MM.1S (cell line): ENCODE measurements around the gene SEMA3D.

Experiments used
- DNase-seq: peaks from one replicate; pipeline ENCODE4 v3.0.0-alpha.2; 2015
- H2AFZ ChIP-seq: fragments of 300-600 bp; sonication (generic); 2 replicates; pipeline ENCODE4 v1.6.0; 2016; ENCODE audit warnings: antibody characterized with exemption, low read length
- H3F3A ChIP-seq: fragments of 300-600 bp; sonication (generic); 2 replicates; pipeline ENCODE4 v1.6.1; 2016; ENCODE audit warnings: mild to moderate bottlenecking, antibody characterized with exemption, low read length, moderate library complexity, mixed read lengths; ENCODE audit not compliant: insufficient read depth
- H3K27ac ChIP-seq: fragments of 300-600 bp; sonication (generic); 2 replicates; pipeline ENCODE4 v1.5.1; 2016; ENCODE audit warnings: mild to moderate bottlenecking, low read length
- H3K27me3 ChIP-seq: fragments of 300-600 bp; sonication (generic); replicated peaks from 2 replicates; pipeline ENCODE4 v1.6.0; 2016; ENCODE audit warnings: low read length; ENCODE audit not compliant: insufficient read depth
- H3K36me3 ChIP-seq: fragments of 300-600 bp; sonication (generic); replicated peaks from 2 replicates; pipeline ENCODE4 v1.6.1; 2016; ENCODE audit warnings: mild to moderate bottlenecking, low read length, mixed read lengths; ENCODE audit not compliant: insufficient read depth
- H3K4me1 ChIP-seq: fragments of 300-600 bp; sonication (generic); 2 replicates; pipeline ENCODE4 v1.6.1; 2016; ENCODE audit warnings: low read length, mixed read lengths
- H3K4me2 ChIP-seq: fragments of 300-600 bp; sonication (generic); 2 replicates; pipeline ENCODE4 v1.6.0; 2016; ENCODE audit warnings: low read depth, low read length
- H3K4me3 ChIP-seq: fragments of 300-600 bp; sonication (generic); 2 replicates; pipeline ENCODE4 v1.5.1; 2016; ENCODE audit warnings: low read length, mixed read lengths
- H3K79me2 ChIP-seq: fragments of 300-600 bp; sonication (generic); 2 replicates; pipeline ENCODE4 v1.6.1; 2016; ENCODE audit warnings: mixed run types, low read length, mixed read lengths
- H3K9ac ChIP-seq: fragments of 300-600 bp; sonication (generic); 2 replicates; pipeline ENCODE4 v1.6.1; 2016; ENCODE audit warnings: low read length, mixed read lengths
- H3K9me2 ChIP-seq: fragments of 300-600 bp; sonication (generic); replicated peaks from 2 replicates; pipeline ENCODE4 v1.6.1; 2016; ENCODE audit warnings: mild to moderate bottlenecking, low read length, mixed read lengths; ENCODE audit not compliant: insufficient read depth
- H3K9me3 ChIP-seq: fragments of 300-600 bp; sonication (generic); replicated peaks from 2 replicates; pipeline ENCODE4 v1.6.1; 2016; ENCODE audit warnings: mild to moderate bottlenecking, low read length, mixed read lengths; ENCODE audit not compliant: insufficient read depth
- H4K20me1 ChIP-seq: fragments of 300-600 bp; sonication (generic); 2 replicates; pipeline ENCODE4 v1.6.1; 2016; ENCODE audit warnings: mild to moderate bottlenecking, low read length, moderate library complexity, mixed read lengths; ENCODE audit not compliant: insufficient read depth
- EZH2 ChIP-seq: fragments of 300-600 bp; sonication (generic); optimal IDR thresholded peaks from 2 replicates; pipeline ENCODE3; 2017; ENCODE audit warnings: low read depth, mild to moderate bottlenecking, antibody characterized with exemption, low read length, mixed read lengths
- EZH2phosphoT487 ChIP-seq: fragments of 300-600 bp; sonication (generic); IDR thresholded peaks from 2 replicates; pipeline ENCODE4 v1.6.1; 2018; ENCODE audit warnings: antibody characterized with exemption, low read length
- TF ChIP-seq, protein P1 (sequence below): fragments of 300-600 bp; sonication (generic); IDR thresholded peaks from 2 replicates; pipeline ENCODE4 v1.5.1; 2016; ENCODE audit warnings: antibody characterized with exemption, low read length, mixed read lengths

The SEMA3D gene

GRCh38 chr7:84949501-84949900, 237.4 kb downstream of the SEMA3D start:
- no peaks in the 10 kb centered on the region for H3K9me3 ChIP-seq
- no peak overlapping the region for H3K4me2 ChIP-seq
- DNase-seq: no peak
- H3K9me2 ChIP-seq: no peaks in the 10 kb centered on the region
- H3K36me3 ChIP-seq: no peaks in the 10 kb centered on the region
- no peaks in the 10 kb centered on the region for H3K4me1 ChIP-seq
- no peak overlapping the region for H3K9ac ChIP-seq
- H3F3A ChIP-seq: no peaks in the 10 kb centered on the region
- no peak overlapping the region for H3K4me3 ChIP-seq
- no peak overlapping the region for H2AFZ ChIP-seq
- H3K27me3 ChIP-seq: no peaks in the 10 kb centered on the region
- no peaks in the 10 kb centered on the region for H3K79me2 ChIP-seq
- TF ChIP-seq EZH2phosphoT487 (no peak), EZH2 (no peak)
- TF ChIP-seq, protein P1, sequence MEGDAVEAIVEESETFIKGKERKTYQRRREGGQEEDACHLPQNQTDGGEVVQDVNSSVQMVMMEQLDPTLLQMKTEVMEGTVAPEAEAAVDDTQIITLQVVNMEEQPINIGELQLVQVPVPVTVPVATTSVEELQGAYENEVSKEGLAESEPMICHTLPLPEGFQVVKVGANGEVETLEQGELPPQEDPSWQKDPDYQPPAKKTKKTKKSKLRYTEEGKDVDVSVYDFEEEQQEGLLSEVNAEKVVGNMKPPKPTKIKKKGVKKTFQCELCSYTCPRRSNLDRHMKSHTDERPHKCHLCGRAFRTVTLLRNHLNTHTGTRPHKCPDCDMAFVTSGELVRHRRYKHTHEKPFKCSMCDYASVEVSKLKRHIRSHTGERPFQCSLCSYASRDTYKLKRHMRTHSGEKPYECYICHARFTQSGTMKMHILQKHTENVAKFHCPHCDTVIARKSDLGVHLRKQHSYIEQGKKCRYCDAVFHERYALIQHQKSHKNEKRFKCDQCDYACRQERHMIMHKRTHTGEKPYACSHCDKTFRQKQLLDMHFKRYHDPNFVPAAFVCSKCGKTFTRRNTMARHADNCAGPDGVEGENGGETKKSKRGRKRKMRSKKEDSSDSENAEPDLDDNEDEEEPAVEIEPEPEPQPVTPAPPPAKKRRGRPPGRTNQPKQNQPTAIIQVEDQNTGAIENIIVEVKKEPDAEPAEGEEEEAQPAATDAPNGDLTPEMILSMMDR: no peak
- H3K27ac ChIP-seq: no peak overlapping the region
- no peaks in the 10 kb centered on the region for H4K20me1 ChIP-seq

DNA sequence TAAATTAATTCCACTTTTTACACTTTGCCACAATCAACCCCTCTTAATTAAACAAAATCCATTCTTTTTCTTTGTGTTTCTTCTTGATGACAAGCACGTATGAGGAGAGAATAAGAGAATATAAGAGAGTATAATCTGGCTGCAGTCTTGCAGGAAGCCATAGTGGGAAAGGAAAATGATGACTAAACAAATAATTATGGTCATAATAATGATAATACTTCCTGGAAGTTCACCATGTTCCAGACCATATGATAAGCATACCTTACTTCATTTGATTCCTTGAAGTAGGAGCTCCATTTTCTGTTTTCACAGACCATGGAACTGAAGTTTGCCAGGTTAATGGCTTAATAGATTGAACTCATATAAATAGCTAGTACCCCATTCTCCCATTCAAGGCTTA, 237.8 kb downstream of the SEMA3D start:
- Histone ChIP-seq H3K4me2 (no peak overlapping the region), H3F3A (no peaks in the 10 kb centered on the region), H2AFZ (no peak overlapping the region), H3K4me3 (no peak overlapping the region), H3K79me2 (no peaks in the 10 kb centered on the region), H3K4me1 (no peaks in the 10 kb centered on the region), H3K27ac (no peak overlapping the region), H4K20me1 (no peaks in the 10 kb centered on the region), H3K27me3 (no peaks in the 10 kb centered on the region), H3K9ac (no peak overlapping the region), H3K9me2 (no peaks in the 10 kb centered on the region), H3K36me3 (no peaks in the 10 kb centered on the region), H3K9me3 (no peaks in the 10 kb centered on the region)
- TF ChIP-seq, protein P1: no peak
- no peak for TF ChIP-seq EZH2
- no peak for TF ChIP-seq EZH2phosphoT487
- DNase-seq: no peak

DNA sequence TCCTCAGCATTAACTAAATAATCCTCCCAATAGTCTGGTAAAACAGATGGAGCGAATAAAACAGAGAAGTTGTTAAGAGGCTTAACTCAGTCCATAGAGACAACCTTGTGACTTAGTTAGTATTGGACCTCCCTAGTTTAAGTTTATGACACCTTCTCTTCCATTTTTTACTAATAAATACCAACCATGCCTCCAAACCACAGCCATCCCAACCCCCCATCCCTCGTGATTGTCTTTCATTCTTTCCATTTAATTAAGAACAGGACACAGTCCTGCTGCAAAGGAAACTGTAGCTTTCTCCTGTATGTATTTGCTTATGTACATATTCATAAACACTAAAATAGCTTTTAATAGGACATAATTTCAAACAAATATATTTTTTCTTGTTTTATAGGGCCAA, 238.2 kb downstream of the SEMA3D start:
- no peaks in the 10 kb centered on the region for H3K27me3 ChIP-seq
- no peak overlapping the region for H3K27ac ChIP-seq
- no peak overlapping the region for H3K9ac ChIP-seq
- no peak overlapping the region for H3K4me3 ChIP-seq
- no peaks in the 10 kb centered on the region for H3K9me3 ChIP-seq
- no peaks in the 10 kb centered on the region for H3F3A ChIP-seq
- no peaks in the 10 kb centered on the region for H3K4me1 ChIP-seq
- H3K4me2 ChIP-seq: no peak overlapping the region
- no peaks in the 10 kb centered on the region for H3K79me2 ChIP-seq
- H3K9me2 ChIP-seq: no peaks in the 10 kb centered on the region
- no peak for TF ChIP-seq EZH2
- TF ChIP-seq EZH2phosphoT487: no peak
- TF ChIP-seq, protein P1: no peak
- no peaks in the 10 kb centered on the region for H3K36me3 ChIP-seq
- no peak overlapping the region for H2AFZ ChIP-seq
- DNase-seq: no peak
- no peaks in the 10 kb centered on the region for H4K20me1 ChIP-seq

GRCh38 chr7:84946549-84946948, 240.3 kb downstream of the SEMA3D start:
- Histone ChIP-seq H3K27me3 (no peaks in the 10 kb centered on the region), H3K4me3 (no peak overlapping the region), H4K20me1 (no peaks in the 10 kb centered on the region), H3F3A (no peaks in the 10 kb centered on the region), H2AFZ (no peak overlapping the region), H3K4me2 (no peak overlapping the region), H3K9me3 (no peaks in the 10 kb centered on the region), H3K9ac (no peak overlapping the region), H3K27ac (no peak overlapping the region), H3K36me3 (no peaks in the 10 kb centered on the region), H3K9me2 (no peaks in the 10 kb centered on the region), H3K4me1 (no peaks in the 10 kb centered on the region), H3K79me2 (no peaks in the 10 kb centered on the region)
- no peak for DNase-seq
- TF ChIP-seq, protein P1: no peak
- TF ChIP-seq EZH2 (no peak), EZH2phosphoT487 (no peak)
